ENCODE results near the gene TMEM63B. TPM values are rescaled to one million over a fixed set of nuclear protein-coding genes. Genes with fewer than 3 reads are reported as not detected.

TMEM63B gene
- total RNA-seq, 2 experiments from 2014 or later, result 15.5 to 17.9 TPM

GRCh38 chr6:44202972-44203750 lies 75.8 kb downstream of the TMEM63B start:
- POLR2A ChIA-PET, result no interaction called here
- no peaks in the 10 kb centered on the region for H3K4me1 Mint-ChIP-seq (ENCODE audit: low read depth)
- no peaks in the 10 kb centered on the region for H3K9me3 Mint-ChIP-seq (ENCODE audit: insufficient read depth)
- no peaks in the 10 kb centered on the region for H3K36me3 Mint-ChIP-seq (ENCODE audit: low read depth)
- ATAC-seq (no peak), DNase-seq (no peak)
- H3K4me3 Mint-ChIP-seq, result no peak overlapping the region
- H3K27me3 Mint-ChIP-seq (ENCODE audit: low read depth), result peaks cover 3% of the 10 kb centered on the region
- no peak overlapping the region for H3K27ac Mint-ChIP-seq
- CTCF ChIA-PET, result interaction anchor here (1.7 kb wide), 1 partner anchor 19 kb away, joined by 5 read pairs; no protein-coding TSS in a partner anchor

DNA sequence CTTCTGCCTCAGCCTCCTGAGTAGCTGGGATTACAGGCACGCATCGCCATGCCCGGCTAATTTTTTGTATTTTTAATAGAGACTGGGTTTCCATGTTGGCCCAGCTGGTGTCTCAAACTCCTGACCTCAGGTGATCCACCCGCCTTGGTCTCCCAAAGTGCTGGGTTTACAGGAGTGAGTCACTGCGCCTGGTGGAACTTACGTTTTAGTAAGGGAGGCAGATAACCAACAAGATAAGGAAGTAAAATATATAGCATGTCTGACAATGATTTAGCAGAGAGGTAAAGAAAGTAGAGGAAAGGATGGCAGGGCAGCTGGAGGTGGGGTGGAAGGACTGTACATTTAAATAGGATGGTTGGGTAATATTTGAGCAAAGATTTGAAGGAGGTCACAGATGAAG lies 76.6 kb downstream of the TMEM63B start:
- ATAC-seq (no peak), DNase-seq (no peak)
- POLR2A ChIA-PET, result no interaction called here
- H3K4me1 Mint-ChIP-seq (ENCODE audit: low read depth), result no peaks in the 10 kb centered on the region
- CTCF ChIA-PET, result interaction anchor here (1.7 kb wide), 1 partner anchor 18 kb away, joined by 5 read pairs; no protein-coding TSS in a partner anchor
- H3K27ac Mint-ChIP-seq, result no peak overlapping the region
- H3K4me3 Mint-ChIP-seq, result no peak overlapping the region
- no peaks in the 10 kb centered on the region for H3K36me3 Mint-ChIP-seq (ENCODE audit: low read depth)
- H3K9me3 Mint-ChIP-seq (ENCODE audit: insufficient read depth), result no peaks in the 10 kb centered on the region
- peaks cover 5% of the 10 kb centered on the region for H3K27me3 Mint-ChIP-seq (ENCODE audit: low read depth)

Other genes with a start within 250 kb of the TMEM63B start
- gene MRPL14, start 102 bp upstream of the TMEM63B start, total RNA-seq, result 10 to 100 TPM; 57.3 to 60.9 TPM
- gene CAPN11, start 31.3 kb downstream of the TMEM63B start, total RNA-seq, result under 1 TPM; 0.58 to 0.70 TPM
- not detected for gene MYMX, start 89.4 kb downstream of the TMEM63B start, total RNA-seq
- 10 to 100 TPM; 49.2 to 53.4 TPM for gene SLC29A1, start 96.0 kb downstream of the TMEM63B start, total RNA-seq
- gene HSP90AB1, start 119.5 kb downstream of the TMEM63B start, total RNA-seq, result 100 to 1,000 TPM; 741 to 755 TPM
- 10 to 100 TPM; 31.6 to 32.8 TPM for gene SLC35B2, start 130.0 kb downstream of the TMEM63B start, total RNA-seq
- 10 to 100 TPM; 14.1 to 16.9 TPM for gene NFKBIE, start 138.0 kb downstream of the TMEM63B start, total RNA-seq
- gene TMEM151B, start 142.9 kb downstream of the TMEM63B start, total RNA-seq, result not detected
- 10 to 100 TPM; 19.4 to 20.5 TPM for gene AARS2, start 185.8 kb downstream of the TMEM63B start, total RNA-seq
- not detected for gene SPATS1, start 215.1 kb downstream of the TMEM63B start, total RNA-seq